Suprapubic skin (tissue), 4 donors: ENCODE results near the gene GALE.

Source experiments
- CTCF ChIP-seq, 2 donors: fragments of 200-600 bp in 1 of 2; fragments of 450-650 bp in 1 of 2; sonication (generic) in 1 of 2; IDR thresholded peaks; one replicate each; pipeline ENCODE4 v1.5.1; 2016 to 2019; ENCODE audit warnings: antibody characterized with exemption in 2 of 2, mild to moderate bottlenecking in 1 of 2, moderate library complexity in 1 of 2
- EP300 ChIP-seq: sonication (generic); formaldehyde crosslinking; IDR thresholded peaks from one replicate; pipeline ENCODE4 v1.6.1; 2017; ENCODE audit warnings: antibody characterized with exemption
- POLR2A ChIP-seq, 2 donors: fragments of 450-650 bp; IDR thresholded peaks; one replicate each; pipeline ENCODE4 v1.6.1; 2017; ENCODE audit warnings: antibody characterized with exemption in 2 of 2, mild to moderate bottlenecking in 2 of 2, moderate library complexity in 2 of 2
- POLR2AphosphoS5 ChIP-seq, 3 donors: sonication (generic); formaldehyde crosslinking; IDR thresholded peaks; one replicate each; pipeline ENCODE4 v1.6.1; 2017; ENCODE audit warnings: antibody characterized with exemption in 3 of 3

GRCh38 chr1:23793861-23794731, 6.5 kb downstream of the GALE start:
- TF ChIP-seq CTCF (IDR thresholded peaks at IDR 0.05) = no peak
- no peak for TF ChIP-seq POLR2A (IDR thresholded peaks at IDR 0.05)
- TF ChIP-seq POLR2AphosphoS5 (IDR thresholded peaks at IDR 0.05) = no peak
- TF ChIP-seq EP300 = no peak
